ENCODE results near the gene SPACA7.

DNA sequence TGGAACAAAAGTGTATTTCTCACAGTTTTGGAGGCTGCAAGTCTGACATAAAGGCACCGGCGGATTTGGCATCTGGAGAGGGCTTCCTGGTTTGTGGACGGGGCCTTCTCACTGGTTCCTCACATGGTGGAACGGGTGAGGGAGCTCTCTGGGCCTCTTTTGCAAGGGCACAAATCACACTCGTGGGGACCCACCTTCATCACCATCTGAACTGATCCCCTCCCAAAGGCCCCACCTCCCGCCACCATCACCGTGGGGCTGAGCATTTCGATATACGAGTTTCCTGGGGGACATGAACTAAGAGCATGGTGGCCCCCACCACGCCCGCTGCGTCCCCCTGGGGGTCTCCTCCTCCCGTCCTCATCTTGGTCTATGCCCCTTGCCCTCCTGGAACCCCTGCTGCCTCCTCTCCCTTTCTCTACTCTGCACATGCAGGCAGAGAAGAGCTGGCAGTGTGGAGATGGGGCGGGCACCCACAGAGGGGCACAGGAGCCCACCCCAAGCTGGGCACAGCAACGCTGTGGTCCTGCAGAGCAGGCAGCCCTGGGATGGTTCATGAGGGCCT lies 20.8 kb upstream of the SPACA7 start:
- no peak for TF ChIP-seq ZFP30 (CRISPR knock-in tag; IDR thresholded peaks at IDR 0.05)
- TF ChIP-seq, protein P1, sequence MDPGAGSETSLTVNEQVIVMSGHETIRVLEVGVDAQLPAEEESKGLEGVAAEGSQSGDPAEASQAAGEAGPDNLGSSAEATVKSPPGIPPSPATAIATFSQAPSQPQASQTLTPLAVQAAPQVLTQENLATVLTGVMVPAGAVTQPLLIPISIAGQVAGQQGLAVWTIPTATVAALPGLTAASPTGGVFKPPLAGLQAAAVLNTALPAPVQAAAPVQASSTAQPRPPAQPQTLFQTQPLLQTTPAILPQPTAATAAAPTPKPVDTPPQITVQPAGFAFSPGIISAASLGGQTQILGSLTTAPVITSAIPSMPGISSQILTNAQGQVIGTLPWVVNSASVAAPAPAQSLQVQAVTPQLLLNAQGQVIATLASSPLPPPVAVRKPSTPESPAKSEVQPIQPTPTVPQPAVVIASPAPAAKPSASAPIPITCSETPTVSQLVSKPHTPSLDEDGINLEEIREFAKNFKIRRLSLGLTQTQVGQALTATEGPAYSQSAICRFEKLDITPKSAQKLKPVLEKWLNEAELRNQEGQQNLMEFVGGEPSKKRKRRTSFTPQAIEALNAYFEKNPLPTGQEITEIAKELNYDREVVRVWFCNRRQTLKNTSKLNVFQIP (CRISPR knock-in tag; IDR thresholded peaks at IDR 0.05; ENCODE audit: borderline replicate concordance, low read depth), result no peak
- TF ChIP-seq RARB (CRISPR knock-in tag; IDR thresholded peaks at IDR 0.05), result no peak
- no peak for TF ChIP-seq ARNTL (CRISPR knock-in tag; IDR thresholded peaks at IDR 0.05; ENCODE audit: borderline replicate concordance, low read depth)
- no peak for TF ChIP-seq ZNF70 (CRISPR knock-in tag; IDR thresholded peaks at IDR 0.05)
- no peak for TF ChIP-seq PATZ1 (CRISPR knock-in tag; IDR thresholded peaks at IDR 0.05; ENCODE audit: borderline replicate concordance)
- no peak for TF ChIP-seq SNAI2 (CRISPR knock-in tag; IDR thresholded peaks at IDR 0.05)
- no peak for TF ChIP-seq OSR1 (CRISPR knock-in tag; IDR thresholded peaks at IDR 0.05)
- TF ChIP-seq TOX (CRISPR knock-in tag; IDR thresholded peaks at IDR 0.05; ENCODE audit: borderline replicate concordance), result no peak
- TF ChIP-seq PPARA (CRISPR knock-in tag; IDR thresholded peaks at IDR 0.05; ENCODE audit: borderline replicate concordance), result no peak
- no peak for TF ChIP-seq CSRNP3 (CRISPR knock-in tag; IDR thresholded peaks at IDR 0.05)
- TF ChIP-seq GLIS3 (CRISPR knock-in tag; IDR thresholded peaks at IDR 0.05), result no peak
- TF ChIP-seq ZFP3 (CRISPR knock-in tag; IDR thresholded peaks at IDR 0.05), result no peak

Data from SK-N-SH treated with all-trans-retinoic acid at 6 μM for 48 hours (cell line).